BLaER1 (cell line): Measurements from ENCODE around the gene TULP3.
A peak's percentile ranks its signal among the peaks of the same experiment; 100 is the strongest.

Source experiments
- H3K27ac ChIP-seq: shearing (Covaris generic); formaldehyde crosslinking; 2 replicates; pipeline ENCODE4 v1.8.1; 2022
- H3K27me3 ChIP-seq: shearing (Covaris generic); formaldehyde crosslinking; 2 replicates; pipeline ENCODE4 v1.8.1; 2022
- H3K36me3 ChIP-seq: shearing (Covaris generic); formaldehyde crosslinking; 2 replicates; pipeline ENCODE4 v1.8.1; 2022
- H3K4me1 ChIP-seq: shearing (Covaris generic); formaldehyde crosslinking; 2 replicates; pipeline ENCODE4 v1.8.1; 2022
- H3K4me2 ChIP-seq: shearing (Covaris generic); formaldehyde crosslinking; 2 replicates; pipeline ENCODE4 v1.8.1; 2022
- H3K4me3 ChIP-seq: shearing (Covaris generic); formaldehyde crosslinking; 2 replicates; pipeline ENCODE4 v1.8.1; 2022
- H3K9ac ChIP-seq: shearing (Covaris generic); formaldehyde crosslinking; 2 replicates; pipeline ENCODE4 v1.8.1; 2022
- H3K9me3 ChIP-seq: shearing (Covaris generic); formaldehyde crosslinking; 2 replicates; pipeline ENCODE4 v1.8.1; 2022
- H4K20me1 ChIP-seq: shearing (Covaris generic); formaldehyde crosslinking; 2 replicates; pipeline ENCODE4 v1.8.1; 2022
- Cebpa-rat ChIP-seq: shearing (Covaris generic); IDR thresholded peaks from 2 replicates; pipeline ENCODE4 v1.8.1; 2022

Gene TULP3

DNA sequence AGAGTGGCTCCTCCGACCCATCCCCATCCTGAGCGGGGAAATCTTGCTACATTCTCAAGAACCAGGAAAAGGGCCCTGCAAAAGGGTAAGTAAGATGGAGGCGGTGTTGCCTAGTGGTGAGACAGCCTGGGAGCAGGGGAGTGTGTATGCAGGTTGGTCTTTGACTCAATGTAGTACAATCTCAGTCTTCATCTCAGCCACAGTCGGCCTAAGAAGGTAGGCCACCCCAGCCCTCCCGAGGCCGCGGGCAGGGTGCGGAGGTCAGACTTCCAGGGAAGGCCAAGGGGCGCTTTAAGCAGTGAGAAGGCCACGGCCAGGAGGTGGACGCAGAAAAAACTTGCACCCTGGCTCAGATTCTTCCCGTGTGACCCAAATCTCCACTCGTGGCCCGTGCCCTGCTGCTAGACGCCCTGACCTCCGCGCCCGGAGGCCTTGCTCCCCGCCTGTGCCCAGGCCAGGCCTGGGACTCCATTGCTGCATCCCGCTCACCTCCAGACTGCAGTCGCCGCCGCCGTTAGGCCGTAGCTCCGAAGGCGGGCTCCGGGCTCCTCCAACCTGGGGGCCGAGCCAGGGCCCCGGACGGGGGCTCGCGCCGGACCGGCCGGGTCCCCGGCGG lies 14.2 kb upstream of the TULP3 start:
- Histone ChIP-seq H3K9ac (peak overlapping the region; percentile 93), H4K20me1 (0 out of 2 replicates have a peak, but pooled peaks cover 13% of the 10 kb centered on the region), H3K4me2 (peak overlapping the region; percentile 90), H3K27me3 (no peaks in the 10 kb centered on the region), H3K4me1 (peaks cover 40% of the 10 kb centered on the region), H3K4me3 (peak overlapping the region; percentile 95), H3K36me3 (peaks cover 59% of the 10 kb centered on the region), H3K9me3 (no peaks in the 10 kb centered on the region), H3K27ac (peak overlapping the region; percentile 94)
- no peak for TF ChIP-seq Cebpa-rat

DNA sequence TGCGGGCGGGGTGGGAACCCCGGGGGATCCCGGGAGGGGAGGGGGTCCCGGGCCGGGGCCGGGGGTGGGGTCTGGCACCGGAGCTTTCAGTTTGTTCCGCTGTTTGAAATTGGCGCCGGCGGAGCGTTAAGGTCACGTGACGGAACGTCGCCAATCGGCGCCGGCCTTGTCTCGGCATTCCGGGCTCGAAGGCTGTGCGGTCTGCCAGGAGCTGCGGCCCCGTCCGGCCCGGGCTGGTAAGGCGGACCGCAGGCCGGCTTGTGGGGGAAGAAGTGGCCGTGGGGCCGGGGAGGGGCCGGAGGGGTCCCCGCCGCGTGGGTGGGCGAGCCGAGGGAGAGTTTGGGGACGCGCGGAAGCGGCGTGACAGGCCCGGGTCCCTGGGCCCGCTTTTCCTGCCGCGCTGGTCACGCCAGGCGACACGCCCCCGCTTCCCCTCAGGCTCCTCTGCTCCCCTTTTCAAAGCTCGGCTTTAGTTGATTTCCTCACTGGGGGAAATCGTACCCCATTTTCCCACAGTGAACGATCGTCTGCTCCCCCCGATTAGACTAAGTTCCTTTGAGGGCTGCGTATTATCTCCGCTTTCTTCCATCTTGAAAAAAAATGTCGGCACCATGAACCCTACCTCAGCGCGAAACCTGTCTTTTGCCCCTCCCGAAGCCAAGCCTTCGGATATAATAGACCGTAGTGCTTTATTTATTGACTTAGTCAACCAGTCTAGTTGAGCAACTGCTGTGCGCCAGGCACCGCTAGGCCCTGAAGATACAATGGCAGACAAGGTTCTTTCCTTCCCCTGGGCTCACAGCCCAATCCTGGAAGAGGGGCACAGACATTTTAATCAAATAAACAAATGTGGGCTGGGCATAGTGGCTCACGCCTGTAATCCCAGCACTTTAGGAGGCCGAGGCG lies 13.4 kb upstream of the TULP3 start, which contains the start of the genes FOXM1 and RHNO1:
Gene FOXM1, minus strand, starts transcription at position 128 of the 906 bp plus-strand sequence. CDS start 2,696 bp downstream, outside the sequence.
Gene RHNO1, plus strand, starts transcription at position 177 of the 906 bp plus-strand sequence. CDS start 8,144 bp downstream, outside the sequence.
- Histone ChIP-seq H3K27ac (peak within 1 kb of the TSS; percentile 94), H3K9me3 (no peaks in the 10 kb centered on the region), H4K20me1 (peaks cover 12% of the 10 kb centered on the region; the same call in 1 of the 2 replicates), H3K4me1 (peaks cover 40% of the 10 kb centered on the region), H3K27me3 (no peaks in the 10 kb centered on the region), H3K9ac (peak within 1 kb of the TSS; percentile 93), H3K36me3 (peaks cover 53% of the 10 kb centered on the region), H3K4me3 (peak within 1 kb of the TSS; percentile 95), H3K4me2 (peak within 1 kb of the TSS; percentile 90)
- TF ChIP-seq Cebpa-rat, result no peak

DNA sequence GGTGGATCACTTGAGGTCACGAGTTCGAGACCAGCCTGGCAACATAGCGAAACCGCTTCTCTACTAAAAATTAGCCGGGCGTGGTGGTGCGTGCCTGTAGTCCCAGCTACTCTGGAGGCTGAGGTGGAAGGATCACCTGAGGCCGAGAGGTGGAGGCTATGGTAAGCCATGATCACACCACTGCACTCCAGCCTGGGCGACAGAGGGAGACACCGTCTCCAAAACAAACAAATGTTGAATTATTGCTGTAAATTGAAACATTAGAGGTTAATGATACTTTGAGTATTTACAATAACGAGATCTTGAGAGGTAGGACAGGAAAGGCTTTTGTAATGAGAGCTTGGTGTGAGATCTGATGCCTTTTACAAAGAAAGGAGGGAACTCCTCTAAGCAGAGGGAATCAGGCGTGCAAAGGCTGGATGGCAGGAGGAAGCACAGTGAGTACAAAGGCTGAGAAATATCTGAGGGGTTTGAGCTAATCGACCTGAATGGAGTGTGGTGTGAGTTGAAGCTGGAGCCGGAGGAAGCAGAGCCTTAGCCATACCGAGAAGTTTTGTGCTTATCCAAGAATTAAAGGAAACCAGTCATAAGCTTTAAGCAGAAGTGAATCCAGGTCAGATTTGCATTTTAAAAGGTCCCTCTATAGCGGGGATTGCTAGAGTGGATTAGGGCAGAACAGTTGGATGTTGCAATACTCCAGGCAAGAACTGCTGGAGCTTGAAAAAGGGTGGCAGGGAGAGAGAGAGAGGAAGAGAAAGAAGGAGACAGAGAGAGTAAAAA lies 12.5 kb upstream of the TULP3 start:
- peaks cover 40% of the 10 kb centered on the region for H3K4me1 ChIP-seq
- peak; percentile 88 for TF ChIP-seq Cebpa-rat

DNA sequence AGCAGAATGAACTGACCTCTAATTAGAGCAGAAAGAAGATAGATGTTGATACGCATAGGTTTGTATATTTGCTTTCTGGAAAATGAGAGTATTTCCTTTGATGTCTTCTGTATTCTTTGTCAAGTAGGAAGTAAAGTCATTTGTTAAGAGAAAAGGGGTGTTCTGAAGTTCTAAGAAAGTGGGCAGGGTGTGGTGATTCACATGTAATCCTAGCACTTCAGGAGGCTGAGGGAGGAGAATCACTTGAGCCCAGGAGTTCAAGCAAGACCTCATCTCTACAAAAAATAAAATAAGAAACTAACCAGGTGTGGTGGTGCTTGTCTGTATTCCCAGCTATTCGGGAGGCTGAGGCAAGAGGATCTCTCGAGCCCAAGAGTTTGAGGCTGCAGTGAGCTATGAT lies 10.8 kb upstream of the TULP3 start:
- H3K4me2 ChIP-seq, result no peak overlapping the region
- H3K4me3 ChIP-seq, result no peak overlapping the region
- peaks cover 8% of the 10 kb centered on the region; the same call in 1 of the 2 replicates for H4K20me1 ChIP-seq
- H3K9ac ChIP-seq, result no peak overlapping the region
- no peak overlapping the region for H3K27ac ChIP-seq
- no peak for TF ChIP-seq Cebpa-rat
- H3K27me3 ChIP-seq, result no peaks in the 10 kb centered on the region
- peaks cover 53% of the 10 kb centered on the region for H3K4me1 ChIP-seq
- H3K9me3 ChIP-seq, result no peaks in the 10 kb centered on the region
- peaks cover 37% of the 10 kb centered on the region for H3K36me3 ChIP-seq

More for the DNA sequence above, 12.5 kb upstream of the TULP3 start:
- Histone ChIP-seq H3K9ac (peak overlapping the region; percentile 93), H3K27me3 (no peaks in the 10 kb centered on the region), H3K4me3 (peak overlapping the region; percentile 95), H3K9me3 (no peaks in the 10 kb centered on the region), H4K20me1 (peaks cover 8% of the 10 kb centered on the region; the same call in 1 of the 2 replicates), H3K36me3 (peaks cover 44% of the 10 kb centered on the region), H3K27ac (peak overlapping the region; percentile 94), H3K4me2 (peak overlapping the region; percentile 90)

DNA sequence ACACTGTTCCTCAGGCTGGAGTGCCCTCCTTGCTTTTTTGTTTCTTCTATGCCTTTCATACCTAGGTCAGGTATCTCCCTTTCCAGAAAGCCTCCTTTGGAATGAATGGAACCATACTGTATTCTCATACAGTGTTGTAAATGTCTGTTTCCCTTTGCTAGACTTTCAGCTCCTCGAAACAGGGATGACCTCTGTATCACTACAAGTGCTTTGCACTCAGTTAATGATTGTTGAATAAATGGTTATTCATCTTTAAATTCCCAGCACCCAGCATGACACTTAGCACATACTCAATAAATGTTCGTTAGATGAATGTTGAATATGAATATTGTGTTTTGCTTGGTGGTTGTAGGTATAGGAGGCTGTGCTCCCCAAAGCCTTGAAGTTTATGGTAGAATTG lies 5.9 kb upstream of the TULP3 start:
- Histone ChIP-seq H3K4me3 (no peak overlapping the region), H3K9ac (no peak overlapping the region), H3K9me3 (no peaks in the 10 kb centered on the region), H3K4me2 (peak overlapping the region; percentile 51), H3K36me3 (peaks cover 67% of the 10 kb centered on the region), H3K4me1 (peaks cover 26% of the 10 kb centered on the region), H3K27me3 (no peaks in the 10 kb centered on the region), H3K27ac (no peak overlapping the region), H4K20me1 (peaks cover 8% of the 10 kb centered on the region; the same call in 1 of the 2 replicates)
- no peak for TF ChIP-seq Cebpa-rat

DNA sequence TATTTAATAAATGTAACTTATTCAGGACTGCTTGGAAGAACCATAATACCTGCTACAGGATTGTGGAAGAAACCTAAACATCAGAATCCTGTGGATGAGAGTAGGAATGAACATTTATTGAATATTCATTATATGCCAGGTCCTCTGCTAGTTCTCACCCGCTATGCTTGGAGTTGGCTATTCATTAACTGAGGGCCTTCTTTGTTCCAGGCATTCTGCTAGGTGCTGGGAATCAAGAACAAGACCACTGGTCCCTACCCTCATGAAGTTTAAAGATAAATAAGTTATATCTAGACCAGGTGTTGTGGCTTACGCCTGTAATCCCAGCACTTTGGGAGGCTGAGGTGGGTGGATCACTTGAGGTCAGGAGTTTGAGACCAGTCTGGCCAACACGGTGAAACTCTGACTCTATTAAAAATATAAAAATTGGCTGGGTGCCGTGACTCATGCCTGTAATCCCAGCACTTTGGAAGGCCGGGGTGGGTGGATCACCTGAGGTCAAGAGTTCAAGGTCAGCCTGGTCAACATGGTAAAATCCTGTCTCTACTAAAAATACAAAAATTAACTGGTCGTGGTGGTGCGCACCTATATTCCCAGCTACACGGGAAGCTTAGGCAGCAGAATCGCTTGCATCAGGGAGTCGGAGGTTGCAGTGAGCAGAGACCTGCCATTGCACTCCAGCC lies 3.8 kb upstream of the TULP3 start:
- Histone ChIP-seq H4K20me1 (peaks cover 7% of the 10 kb centered on the region; the same call in 1 of the 2 replicates), H3K4me1 (peaks cover 39% of the 10 kb centered on the region), H3K9ac (no peak overlapping the region), H3K27me3 (no peaks in the 10 kb centered on the region), H3K36me3 (peaks cover 49% of the 10 kb centered on the region), H3K4me3 (no peak overlapping the region), H3K9me3 (no peaks in the 10 kb centered on the region), H3K27ac (no peak overlapping the region), H3K4me2 (no peak overlapping the region)
- TF ChIP-seq Cebpa-rat, result no peak

DNA sequence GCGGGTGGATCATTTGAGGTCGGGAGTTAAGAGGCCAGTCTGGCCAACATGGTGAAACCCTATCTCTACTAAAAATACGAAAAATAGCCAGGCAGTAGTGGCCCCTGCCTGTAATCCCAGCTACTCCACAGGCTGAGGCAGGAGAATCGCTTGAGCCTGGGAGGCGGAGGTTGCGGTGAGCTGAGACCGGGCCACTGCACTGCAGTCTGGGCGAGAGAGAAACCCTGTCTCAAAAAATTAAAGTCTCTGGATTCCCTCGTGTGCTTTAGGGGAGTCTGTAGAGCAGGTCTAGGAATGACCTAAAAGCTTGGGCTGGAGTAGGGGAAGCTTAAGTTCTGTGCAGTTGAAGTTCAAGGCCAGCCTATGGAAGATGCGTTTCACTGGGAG lies 697 bp upstream of the TULP3 start:
- no peaks in the 10 kb centered on the region for H3K27me3 ChIP-seq
- no peak for TF ChIP-seq Cebpa-rat
- H3K9ac ChIP-seq, result peak overlapping the region; percentile 84
- H3K4me3 ChIP-seq, result peak overlapping the region; percentile 96
- H3K9me3 ChIP-seq, result no peaks in the 10 kb centered on the region
- H3K4me2 ChIP-seq, result peak overlapping the region; percentile 93
- H4K20me1 ChIP-seq, result no peaks in the 10 kb centered on the region
- H3K27ac ChIP-seq, result peak overlapping the region; percentile 74
- H3K36me3 ChIP-seq, result peaks cover 40% of the 10 kb centered on the region
- peaks cover 31% of the 10 kb centered on the region for H3K4me1 ChIP-seq

DNA sequence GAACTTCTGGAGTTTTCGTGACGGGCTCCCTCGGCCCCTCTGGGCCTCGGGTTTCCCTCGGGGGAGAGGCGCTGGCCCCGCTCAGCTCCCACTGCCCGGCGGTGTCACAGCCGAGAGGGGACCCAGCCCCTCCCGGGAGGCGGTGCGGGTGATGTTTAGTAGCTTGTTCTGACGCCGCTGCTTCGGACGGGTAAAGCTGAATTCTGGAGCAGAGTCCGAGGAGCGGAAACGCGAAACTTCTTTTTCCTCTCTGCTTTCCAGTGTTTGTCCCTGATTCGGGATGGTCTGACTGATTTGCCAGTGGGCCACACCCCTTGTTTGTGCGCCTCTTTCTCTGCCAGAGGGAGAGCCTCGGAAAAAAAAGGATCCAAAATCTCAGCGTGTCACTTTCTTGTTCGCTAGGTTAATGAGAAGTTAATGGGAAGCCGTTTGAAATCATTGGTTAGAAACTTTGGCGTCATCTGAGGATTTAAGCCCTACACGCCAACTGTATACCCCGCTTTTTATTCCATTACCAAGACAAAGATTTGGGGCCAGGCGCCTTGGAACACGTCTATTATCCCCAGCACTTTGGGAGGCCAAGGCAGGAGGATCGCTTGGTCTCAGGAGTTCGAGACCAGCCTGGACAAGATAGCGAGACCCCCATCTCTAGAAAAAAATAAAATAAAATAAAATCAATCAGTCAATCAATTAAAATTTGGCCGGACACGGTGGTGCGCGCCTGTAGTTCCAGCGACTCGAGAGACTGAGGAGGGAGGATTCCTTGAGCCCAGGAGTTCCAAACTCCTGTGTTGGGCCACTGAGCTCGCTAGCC lies 756 bp downstream of the TULP3 start:
- Histone ChIP-seq H3K27ac (peak overlapping the region; percentile 73), H4K20me1 (no peaks in the 10 kb centered on the region), H3K9me3 (no peaks in the 10 kb centered on the region), H3K4me3 (peak overlapping the region; percentile 96), H3K4me1 (peaks cover 22% of the 10 kb centered on the region), H3K9ac (peak overlapping the region; percentile 84), H3K36me3 (peaks cover 31% of the 10 kb centered on the region), H3K27me3 (no peaks in the 10 kb centered on the region), H3K4me2 (peak overlapping the region; percentile 93)
- TF ChIP-seq Cebpa-rat, result no peak
